Measurements from ENCODE around the gene CA11. TPM values are rescaled to one million over a fixed set of nuclear protein-coding genes. Genes with fewer than 3 reads are reported as not detected.

The CA11 gene
- total RNA-seq, 1 donor from 2014 or later, result 9.5 TPM

GRCh38 chr19:48628486-48629296, 17.3 kb downstream of the CA11 start:
- DNase-seq (peak; percentile 67), ATAC-seq (no peak)
- H3K4me1 ChIP-seq, result peaks cover 39% of the 10 kb centered on the region
- no peaks in the 10 kb centered on the region for H3K9me3 ChIP-seq
- no peak overlapping the region for H3K27ac ChIP-seq
- TF ChIP-seq CTCF (IDR thresholded peaks at IDR 0.05), result no peak
- no peak overlapping the region for H3K4me3 ChIP-seq
- intact Hi-C loops (cut with DNase I), result no loop called here
- peaks cover 25% of the 10 kb centered on the region for H3K36me3 ChIP-seq
- H3K27me3 ChIP-seq, result no peaks in the 10 kb centered on the region

- Histone ChIP-seq H3K4me3 (no peak overlapping the region), H3K36me3 (peaks cover 20% of the 10 kb centered on the region), H3K4me1 (peaks cover 37% of the 10 kb centered on the region), H3K27me3 (no peaks in the 10 kb centered on the region), H3K27ac (no peak overlapping the region), H3K9me3 (no peaks in the 10 kb centered on the region)
- ATAC-seq (no peak), DNase-seq (peak; percentile 64)
- intact Hi-C loops (cut with DNase I), result no loop called here
- TF ChIP-seq CTCF (IDR thresholded peaks at IDR 0.05), result no peak
These were observed 18.1 kb downstream of the CA11 start for GRCh38 chr19:48627865-48628314.

GRCh38 chr19:48627201-48627864, 18.7 kb downstream of the CA11 start:
- Histone ChIP-seq H3K27me3 (no peaks in the 10 kb centered on the region), H3K36me3 (peaks cover 15% of the 10 kb centered on the region), H3K9me3 (no peaks in the 10 kb centered on the region), H3K4me3 (no peak overlapping the region), H3K27ac (no peak overlapping the region), H3K4me1 (peaks cover 31% of the 10 kb centered on the region)
- ATAC-seq, result no peak
- intact Hi-C loops (cut with DNase I), result no loop called here
- peak; percentile 66 for DNase-seq
- TF ChIP-seq CTCF (IDR thresholded peaks at IDR 0.05), result no peak

GRCh38 chr19:48625891-48626327, 20.1 kb downstream of the CA11 start:
- DNase-seq (peak; percentile 67), ATAC-seq (no peak)
- Histone ChIP-seq H3K36me3 (peaks cover 10% of the 10 kb centered on the region), H3K27me3 (no peaks in the 10 kb centered on the region), H3K4me3 (no peak overlapping the region), H3K27ac (no peak overlapping the region), H3K9me3 (no peaks in the 10 kb centered on the region), H3K4me1 (peaks cover 25% of the 10 kb centered on the region)
- intact Hi-C loops (cut with DNase I), result no loop called here
- TF ChIP-seq CTCF (IDR thresholded peaks at IDR 0.05), result no peak

- H3K27me3 ChIP-seq, result no peaks in the 10 kb centered on the region
- intact Hi-C loops (cut with DNase I), result no loop called here
- no peak for TF ChIP-seq CTCF (IDR thresholded peaks at IDR 0.05)
- peak overlapping the region; percentile 80 for H3K27ac ChIP-seq
- no peak for DNase-seq
- no peak for ATAC-seq
- H3K4me1 ChIP-seq, result peaks cover 17% of the 10 kb centered on the region
- H3K9me3 ChIP-seq, result no peaks in the 10 kb centered on the region
- H3K4me3 ChIP-seq, result peak overlapping the region; percentile 48
- peaks cover 3% of the 10 kb centered on the region for H3K36me3 ChIP-seq
These were observed 20.9 kb downstream of the CA11 start for GRCh38 chr19:48624791-48625723.

All from upper lobe of right lung (tissue), 1 donor.